NCI-H748 treated with DMSO at 0.1 percent for 48 hours (cell line): ENCODE measurements around the gene RBM34.
A peak's percentile ranks its signal among the peaks of the same experiment; 100 is the strongest.
"Not testable (repeated sequence)": the region's sequence is repeated elsewhere in the genome, so short reads cannot be mapped to it uniquely, and the experiment has no call there.

Experiments used
- DNase-seq: peaks from one replicate; lab custom pipeline; 2025; lab: John Stamatoyannopoulos, UW

The RBM34 gene

GRCh38 chr1:235112297-235113182 is 48.5 kb downstream of the RBM34 start:
- no peak for DNase-seq

DNA sequence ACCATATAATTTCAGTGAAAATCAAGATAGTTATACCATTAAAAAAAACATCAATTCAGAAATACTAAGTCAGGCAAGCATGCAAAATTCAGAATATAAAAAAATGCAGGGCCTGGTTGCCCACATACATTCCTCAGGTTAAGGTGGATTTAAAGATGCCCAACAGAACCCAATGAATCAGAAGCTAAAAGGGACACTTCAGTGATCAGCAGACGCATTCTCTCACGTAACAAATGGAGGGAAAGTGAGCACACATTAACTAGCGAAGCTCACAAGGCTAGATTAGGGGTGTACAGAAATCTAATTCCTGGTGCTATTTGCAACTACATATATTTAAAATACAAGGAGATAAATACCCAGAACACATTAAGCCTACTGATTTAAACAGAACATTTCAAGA is 49.9 kb downstream of the RBM34 start:
- DNase-seq = no peak

DNA sequence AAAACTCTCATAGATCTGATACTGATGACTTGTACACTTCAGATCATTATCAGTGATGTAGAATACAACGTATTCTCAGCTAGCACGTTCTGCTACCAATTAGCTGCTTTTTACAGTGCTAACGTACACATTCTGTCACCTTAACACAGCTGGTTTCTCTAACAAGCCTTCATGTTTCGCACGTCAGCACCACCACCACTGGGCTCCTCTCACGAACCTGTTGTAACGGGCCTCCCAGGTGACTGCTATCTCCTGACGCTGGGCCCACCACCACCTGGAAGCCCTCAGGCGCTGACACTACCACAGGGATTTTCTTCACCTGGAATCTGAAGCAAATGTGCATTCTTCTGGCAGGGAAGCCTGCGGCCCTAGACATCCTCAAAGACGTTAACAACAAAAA is 52.2 kb downstream of the RBM34 start:
- DNase-seq = no peak

- no peak for DNase-seq
These were observed 52.9 kb downstream of the RBM34 start for GRCh38 chr1:235108185-235108593.

DNA sequence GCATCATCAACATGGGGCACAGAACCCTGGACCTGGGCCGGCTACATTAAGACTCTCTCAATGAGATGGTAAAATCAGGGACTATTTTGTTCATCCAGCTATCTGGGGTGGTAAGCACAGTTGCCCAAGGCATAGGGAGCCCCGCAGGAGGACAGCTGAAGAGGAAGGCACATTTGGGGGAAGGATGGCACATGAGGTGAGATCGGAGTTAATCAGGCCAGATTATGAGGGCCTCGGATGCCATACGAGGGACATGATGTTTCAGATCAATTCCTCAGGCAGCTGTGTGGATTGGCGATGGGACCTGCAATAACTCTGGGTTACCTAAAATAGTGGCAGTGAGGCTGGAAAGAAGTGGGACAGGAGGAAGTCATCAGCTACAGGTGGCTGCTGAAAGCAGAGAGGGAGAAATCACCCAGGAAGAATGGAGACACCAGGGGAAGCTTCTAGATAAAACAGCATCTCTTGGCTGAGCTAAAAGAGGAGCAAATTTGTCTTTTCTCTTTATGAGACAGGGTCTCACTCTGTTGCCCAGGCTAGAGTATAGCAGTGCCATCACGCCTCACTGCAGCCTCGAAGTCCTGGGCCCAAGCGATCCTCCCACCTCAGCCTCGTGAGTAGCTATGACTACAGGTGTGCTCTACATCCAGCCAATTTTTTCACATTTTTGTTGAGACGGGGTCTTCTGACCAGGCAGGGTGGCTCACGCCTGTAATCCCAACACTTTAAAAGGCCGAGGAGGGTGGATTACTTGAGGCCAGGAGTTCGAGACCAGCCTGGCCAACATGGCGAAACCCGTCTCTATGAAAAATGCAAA is 53.5 kb downstream of the RBM34 start:
- no peak for DNase-seq

DNA sequence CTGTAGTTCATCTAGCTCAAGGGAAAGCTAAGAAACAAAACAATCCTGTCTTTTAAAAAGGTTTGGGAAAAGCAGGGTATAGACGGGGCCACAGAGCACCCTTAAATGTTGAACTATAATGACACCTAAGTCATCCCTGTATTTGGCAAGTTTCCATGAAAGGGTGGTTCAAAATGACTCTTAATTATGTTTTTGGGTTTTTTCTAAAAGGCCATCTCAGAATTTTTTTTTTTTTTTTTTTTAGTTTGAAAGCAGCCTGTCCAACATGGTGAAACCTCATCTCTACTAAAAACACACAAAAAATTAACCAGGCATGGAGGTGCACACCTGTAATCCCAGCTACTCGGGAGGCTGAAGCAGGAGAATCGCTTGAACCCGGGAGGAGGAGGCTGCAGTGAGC is 54.6 kb downstream of the RBM34 start:
- no peak for DNase-seq

DNA sequence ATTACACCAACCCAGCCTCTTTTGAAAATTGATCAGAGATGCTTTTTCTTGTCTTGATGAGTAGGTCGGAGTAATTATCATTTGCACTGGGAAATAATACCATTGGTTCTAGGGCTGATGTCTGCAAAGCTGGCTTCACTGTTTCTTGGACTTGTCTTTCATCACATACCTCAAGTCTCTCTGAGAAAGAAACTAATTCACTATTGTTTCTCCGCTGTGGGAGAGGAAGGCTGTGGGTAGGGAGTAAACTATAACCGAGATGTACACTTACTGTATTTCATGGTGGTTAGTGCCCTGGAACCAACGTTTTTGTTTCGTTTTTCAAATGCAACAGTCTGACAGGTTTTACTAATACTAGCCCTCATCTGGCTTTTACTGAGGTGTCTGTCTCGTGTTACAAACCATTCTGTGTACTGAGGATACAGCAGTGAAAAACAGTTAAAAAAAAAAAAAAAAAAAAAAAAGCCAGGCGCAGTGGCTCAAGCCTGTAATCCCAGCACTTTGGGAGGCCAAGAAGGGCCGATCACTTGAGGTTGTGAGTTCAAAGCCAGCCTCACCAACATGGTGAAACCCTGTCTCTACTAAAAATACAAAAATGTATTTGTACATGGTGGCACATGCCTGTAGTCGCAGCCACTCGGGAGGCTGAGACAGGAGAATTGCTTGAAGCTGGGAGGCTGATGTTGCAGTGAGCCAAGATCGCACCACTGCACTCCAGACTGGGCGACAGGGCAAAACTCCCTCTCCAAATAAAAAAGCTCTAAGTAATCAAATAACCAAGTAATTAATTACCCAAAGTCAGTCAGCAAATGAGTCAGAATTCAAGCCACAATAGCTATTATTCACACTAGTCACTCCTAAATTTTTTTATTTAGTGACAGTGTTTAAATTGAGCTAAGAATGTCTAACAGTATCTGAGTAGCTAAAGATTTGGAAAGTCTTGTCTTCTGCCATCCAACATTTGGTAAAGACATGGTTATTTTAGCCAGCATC is 55.7 kb downstream of the RBM34 start:
- DNase-seq = no peak

- DNase-seq = no peak
These were observed 58.0 kb downstream of the RBM34 start for GRCh38 chr1:235102993-235103411.

DNA sequence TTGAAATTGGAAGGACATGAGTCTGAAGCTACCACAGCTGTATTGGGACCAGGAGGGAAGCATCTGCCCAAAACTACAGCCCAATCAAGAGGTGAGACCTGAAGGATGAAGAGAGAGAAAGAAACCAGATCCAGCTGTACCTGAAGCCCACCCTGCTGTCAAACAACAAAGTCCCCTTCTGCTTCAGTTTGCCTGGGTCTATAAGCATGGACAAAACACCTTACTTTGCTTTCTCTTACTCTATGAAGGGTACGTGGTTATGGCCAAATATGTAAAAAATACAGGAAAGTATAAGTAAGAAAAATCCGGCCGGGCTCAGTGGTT is 58.8 kb downstream of the RBM34 start:
- DNase-seq = no peak

DNA sequence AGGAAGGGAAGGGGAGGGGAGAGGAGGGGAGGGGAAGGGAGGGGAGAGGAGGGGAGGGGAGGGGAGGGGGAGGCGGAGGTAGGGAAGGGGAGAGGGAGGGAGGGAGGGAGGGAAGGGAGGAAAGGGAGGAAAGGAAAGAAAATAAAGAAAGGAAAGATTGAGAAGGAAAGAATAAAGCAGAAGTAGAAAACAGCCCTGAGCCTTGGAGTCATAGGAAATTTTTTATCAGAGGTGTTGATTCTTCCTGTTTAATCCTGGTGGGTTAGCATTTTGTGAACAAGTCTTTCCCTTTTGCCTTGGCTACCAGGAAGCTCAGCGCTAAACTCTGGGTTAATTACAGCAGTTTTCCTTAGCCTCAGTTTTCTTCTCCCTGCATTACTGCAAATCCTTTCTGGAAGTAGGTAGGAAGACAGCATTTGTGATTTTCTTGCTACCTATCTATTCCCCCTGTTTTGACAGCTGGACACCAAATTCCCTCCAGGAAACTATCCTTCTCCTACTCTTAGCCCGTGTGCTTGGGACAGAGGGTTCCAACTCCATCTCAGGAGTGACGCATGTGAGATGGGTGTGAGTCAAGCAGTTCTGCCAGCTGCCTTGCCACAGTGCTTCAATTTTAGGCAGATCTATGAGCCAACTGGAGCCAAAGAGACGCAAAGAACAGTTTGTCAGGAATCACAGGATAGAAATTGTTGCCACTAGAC is 59.3 kb downstream of the RBM34 start:
- DNase-seq = no peak

DNA sequence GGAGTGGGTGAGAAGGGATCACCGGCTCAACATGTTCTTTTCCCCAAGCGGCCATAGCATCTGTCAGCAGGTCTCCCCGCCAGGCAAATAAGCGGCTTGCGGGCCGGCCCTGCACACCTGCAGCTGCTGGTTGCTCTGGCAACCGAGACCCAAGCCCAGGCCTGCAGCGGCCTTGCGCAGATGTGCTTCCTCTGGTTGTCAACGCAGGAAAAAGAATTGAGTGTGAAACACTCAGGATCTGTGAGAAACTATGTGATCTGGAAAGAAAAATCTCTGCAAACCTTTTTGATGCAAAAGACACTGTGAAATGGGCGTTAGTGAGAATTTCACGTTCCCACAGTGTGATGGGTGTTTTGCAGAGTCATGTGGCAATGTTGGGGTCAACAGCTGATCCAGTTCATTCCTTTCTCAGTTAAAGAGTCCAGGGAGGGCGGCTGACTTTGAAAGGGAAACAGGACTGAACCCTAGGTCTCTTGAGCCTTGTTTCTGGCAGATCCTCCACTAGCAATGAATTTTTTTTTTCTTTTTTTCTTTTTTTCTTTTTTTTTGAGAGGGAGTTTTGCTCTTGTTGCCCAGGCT is 60.8 kb downstream of the RBM34 start:
- DNase-seq = no peak

DNA sequence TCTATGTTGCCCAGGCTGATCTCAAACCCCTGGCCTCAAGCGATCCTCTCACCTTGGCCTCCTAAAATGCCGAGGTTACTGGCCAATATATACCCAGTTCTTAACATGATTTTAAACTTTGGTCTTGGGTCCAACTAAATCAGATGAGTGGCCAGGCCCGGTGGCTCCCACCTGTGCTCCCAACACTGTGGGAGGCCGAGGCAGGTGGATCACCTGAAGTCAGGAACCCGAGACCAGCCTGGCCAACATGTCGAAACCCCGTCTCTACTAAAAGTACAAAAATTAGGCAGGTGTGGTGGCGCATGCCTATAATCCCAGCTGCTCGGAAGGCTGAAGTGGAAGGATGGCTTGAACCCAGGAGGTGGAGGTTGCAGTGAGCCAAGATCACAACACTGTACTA is 62.1 kb downstream of the RBM34 start:
- DNase-seq = no peak

- no peak for DNase-seq
These were observed 62.5 kb downstream of the RBM34 start for GRCh38 chr1:235098547-235098946.

DNA sequence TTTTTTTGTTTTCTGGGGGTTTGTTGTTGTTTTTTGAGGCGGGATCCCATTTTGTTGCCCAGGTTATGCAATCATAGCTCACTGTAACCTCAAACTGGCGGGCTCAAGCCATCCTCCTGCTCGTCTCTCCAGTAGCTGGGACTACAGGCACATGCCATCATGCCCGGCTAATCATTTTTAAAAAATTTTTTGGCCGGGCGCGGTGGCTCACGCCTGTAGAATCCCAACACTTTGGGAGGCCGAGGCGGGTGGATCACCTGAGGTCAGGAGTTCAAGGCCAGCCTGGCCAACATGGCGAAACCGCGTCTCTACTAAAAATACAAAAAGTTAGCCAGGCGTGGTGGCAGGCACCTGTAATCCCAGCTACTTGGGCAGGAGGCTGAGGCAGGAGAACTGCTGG is 63.5 kb downstream of the RBM34 start:
- not testable (repeated sequence) for DNase-seq

- no peak for DNase-seq
These were observed 65.0 kb downstream of the RBM34 start for GRCh38 chr1:235095938-235096562.

DNA sequence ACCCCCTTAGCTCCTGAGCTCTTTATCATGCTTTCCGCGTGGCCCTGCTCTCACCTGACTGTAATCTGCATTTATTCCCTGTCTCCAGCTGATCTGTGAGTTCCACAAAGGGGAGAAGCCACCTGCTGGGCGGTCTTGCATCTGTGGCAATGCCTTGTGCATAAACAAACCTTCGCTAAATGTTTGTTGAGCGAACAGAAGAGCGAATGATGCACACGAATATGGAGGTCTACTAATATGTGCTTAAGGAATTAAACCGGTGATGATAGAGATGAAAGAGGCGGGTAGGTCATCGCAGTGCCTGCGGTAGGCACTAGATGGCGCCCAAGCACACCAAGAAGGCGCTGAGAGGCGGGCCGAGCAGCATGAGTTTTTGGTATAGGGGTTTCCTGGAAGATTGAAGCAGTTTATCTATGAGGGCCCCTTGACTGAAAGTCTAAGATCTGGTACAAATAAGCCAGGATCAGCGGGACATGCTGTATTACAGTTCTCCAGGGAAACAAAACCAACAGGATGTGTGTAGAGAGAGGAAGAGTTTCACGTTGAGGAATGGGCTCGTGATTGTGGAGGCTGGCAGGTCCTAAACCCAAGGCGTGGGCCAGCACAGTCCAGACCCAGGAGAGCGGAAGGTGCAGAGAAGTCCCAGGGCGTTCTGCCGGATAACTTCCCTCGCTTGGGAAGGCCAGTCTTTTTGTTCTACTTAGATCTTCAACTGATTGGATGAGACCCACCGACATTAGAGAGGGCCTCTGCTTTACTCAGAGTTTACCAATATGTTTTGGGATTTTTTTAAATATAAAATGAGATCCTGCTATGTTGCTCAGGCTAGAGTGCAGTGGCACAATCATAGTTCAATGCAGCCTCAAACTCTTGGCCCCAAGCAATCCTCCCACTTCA is 67.1 kb downstream of the RBM34 start:
- peak; percentile 11 for DNase-seq

GRCh38 chr1:235093013-235093695 is 67.9 kb downstream of the RBM34 start:
- no peak for DNase-seq

DNA sequence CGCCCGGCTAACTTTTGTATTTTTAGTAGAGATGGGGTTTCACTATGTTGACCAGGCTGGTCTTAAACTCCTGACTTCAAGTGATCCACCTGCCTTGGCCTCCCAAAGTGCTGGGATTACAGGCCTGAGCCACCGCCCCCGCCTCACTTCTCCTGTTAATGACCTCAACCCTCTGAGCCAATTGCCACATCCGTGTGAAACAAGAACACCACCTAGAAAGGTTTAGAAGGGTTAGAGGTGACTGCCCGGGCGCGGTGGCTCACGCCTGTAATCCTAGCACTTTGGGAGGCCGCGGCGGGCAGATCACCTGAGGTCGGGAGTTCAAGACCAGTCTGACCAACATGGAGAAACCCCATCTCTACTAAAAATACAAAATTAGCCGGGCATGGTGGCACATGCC is 68.6 kb downstream of the RBM34 start:
- DNase-seq = not testable (repeated sequence)

GRCh38 chr1:235092045-235092406 is 69.0 kb downstream of the RBM34 start:
- DNase-seq = not testable (repeated sequence)
